Thymus (tissue), 11 donors: Measurements from ENCODE around the gene ADAMTSL3. TPM values are rescaled to one million over a fixed set of nuclear protein-coding genes. Genes with fewer than 3 reads are reported as not detected.

Source experiments
- DNase-seq, 9 donors: peaks; one replicate each; pipeline ENCODE4 v3.0.0-alpha.2; 2013; ENCODE audit warnings: low spot score in 9 of 9, low read depth in 6 of 9, missing footprints in 1 of 9
- H3K27ac ChIP-seq, 2 donors: one replicate each; pipeline ENCODE4 v1.5.1; 2013; ENCODE audit warnings: control low read depth in 1 of 2, low read depth in 1 of 2, low read length in 1 of 2, mild to moderate bottlenecking in 1 of 2, moderate library complexity in 1 of 2
- H3K27me3 ChIP-seq, 2 donors: one replicate each; pipeline ENCODE4 v1.5.1; 2013; ENCODE audit warnings: low read length in 1 of 2; ENCODE audit not compliant: control insufficient read depth in 2 of 2, insufficient read depth in 1 of 2
- H3K36me3 ChIP-seq, 2 donors: one replicate each; pipeline ENCODE4 v1.5.1; 2013; ENCODE audit warnings: low read length in 1 of 2, mild to moderate bottlenecking in 1 of 2, moderate library complexity in 1 of 2; ENCODE audit not compliant: control insufficient read depth in 2 of 2, insufficient read depth in 2 of 2
- H3K4me1 ChIP-seq, 2 donors: one replicate each; pipeline ENCODE4 v1.5.1; 2013; ENCODE audit warnings: low read length in 2 of 2; ENCODE audit not compliant: control insufficient read depth in 2 of 2, insufficient read depth in 2 of 2
- H3K4me3 ChIP-seq, 2 donors: one replicate each; pipeline ENCODE4 v1.5.1; 2013; ENCODE audit warnings: low read length in 2 of 2, control low read depth in 1 of 2, mild to moderate bottlenecking in 1 of 2
- H3K9me3 ChIP-seq, 2 donors: one replicate each; pipeline ENCODE4 v1.5.1; 2013; ENCODE audit warnings: low read length in 1 of 2, mild to moderate bottlenecking in 1 of 2; ENCODE audit not compliant: control insufficient read depth in 2 of 2, insufficient read depth in 1 of 2
- WGBS: extraction: QIAGEN DNeasy Blood & Tissue Kit; methylation state at CpG from one replicate; pipeline ENCODE4 v1.1.7; 2013; 5-methylcytosine and 5-hydroxymethylcytosine counted together
- polyA plus RNA-seq: library from polyadenylated mRNA; stranded (reverse); fragments of 200-250 nt; gene quantifications from one replicate; pipeline ENCODE4 v1.2.3, GENCODE V29; 2013
- total RNA-seq: library from RNA; stranded (reverse); fragments of 120-200 nt; gene quantifications from one replicate; pipeline ENCODE4 v1.2.4, GENCODE V29; 2013
- donor health status: healthy.

Gene ADAMTSL3
- total and polyA plus RNA-seq, 2 donors = 0.39 to 1.3 TPM

- Histone ChIP-seq H3K36me3 (no peaks in the 10 kb centered on the region), H3K27ac (no peak overlapping the region), H3K4me1 (no peaks in the 10 kb centered on the region), H3K4me3 (no peak overlapping the region), H3K9me3 (no peaks in the 10 kb centered on the region), H3K27me3 (peaks cover 31 to 39% of the 10 kb centered on the region in 2 donors)
- DNase-seq = no peak
- WGBS = 23% methylated on average over 18 of the region's 18 CpGs
Observed at GRCh38 chr15:83653288-83653638, 660 bp upstream of the ADAMTSL3 start.

DNA sequence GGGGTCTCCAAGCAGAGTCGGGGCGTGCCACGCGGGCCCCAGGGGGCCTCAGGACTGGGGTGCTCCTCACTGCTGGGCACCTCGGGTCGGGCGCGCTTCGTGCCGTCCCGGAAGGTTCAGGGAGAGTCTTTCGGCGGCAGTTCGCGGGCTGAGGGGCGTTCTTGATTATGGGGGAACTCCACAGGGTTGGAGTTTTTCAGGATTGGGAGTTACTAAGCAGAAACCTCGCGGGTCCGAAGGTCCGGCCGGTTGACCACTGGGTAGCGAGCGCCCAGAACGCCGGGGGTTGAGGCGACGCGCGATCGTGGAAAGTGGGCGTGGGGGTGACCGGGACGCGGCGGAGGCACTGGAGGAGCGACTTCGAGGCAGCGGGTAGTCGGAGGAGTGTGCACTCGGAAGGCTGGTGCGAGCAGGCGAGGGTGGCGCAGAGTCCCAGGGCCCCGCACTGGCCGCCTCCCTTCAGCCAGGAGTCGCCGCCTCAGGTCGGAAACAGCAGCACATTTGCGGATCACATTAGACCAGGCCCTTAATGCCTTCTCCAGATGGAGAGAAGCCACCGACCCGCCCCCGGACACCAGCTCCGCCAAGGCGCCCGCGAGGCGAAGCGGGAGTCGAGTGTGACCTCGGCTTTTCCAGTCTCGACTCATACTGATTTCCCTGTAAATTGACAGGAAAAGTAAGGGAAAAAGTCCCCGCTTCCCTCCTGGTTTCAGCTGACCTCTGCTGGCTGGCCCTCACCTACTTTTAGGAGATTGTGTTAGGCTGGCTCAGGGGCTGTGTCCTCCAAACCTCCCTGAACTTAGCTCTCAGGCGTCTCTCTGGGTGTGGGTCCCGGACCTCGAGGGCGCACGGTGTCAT, 685 bp downstream of the ADAMTSL3 start:
- Histone ChIP-seq H3K4me1 (no peaks in the 10 kb centered on the region), H3K36me3 (no peaks in the 10 kb centered on the region), H3K27ac (no peak overlapping the region), H3K4me3 (no peak overlapping the region), H3K9me3 (no peaks in the 10 kb centered on the region), H3K27me3 (peaks cover 31 to 39% of the 10 kb centered on the region in 2 donors)
- DNase-seq = no peak
- 13% methylated on average over 67 of the region's 67 CpGs for WGBS

DNA sequence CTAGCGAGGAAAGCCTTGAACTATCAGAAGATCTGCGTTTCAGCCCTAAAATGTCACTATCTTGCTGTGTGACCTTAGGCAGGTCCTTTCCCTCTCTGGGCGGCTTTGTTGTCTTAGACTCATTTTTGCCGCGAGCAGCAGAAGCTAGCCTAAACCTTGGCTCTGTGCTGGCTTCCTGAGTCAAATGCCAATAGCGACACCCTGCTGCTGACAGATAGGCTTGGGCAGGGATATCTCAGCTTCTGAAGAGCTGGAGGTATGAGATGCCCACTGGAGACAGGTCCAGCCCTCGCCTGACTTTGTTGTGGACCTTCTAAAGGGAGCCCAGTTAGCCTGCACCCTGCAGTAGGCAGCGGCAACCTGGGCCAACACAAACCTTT, 1.3 kb downstream of the ADAMTSL3 start:
- H3K4me1 ChIP-seq = no peaks in the 10 kb centered on the region
- peaks cover 31 to 39% of the 10 kb centered on the region in 2 donors for H3K27me3 ChIP-seq
- H3K27ac ChIP-seq = no peak overlapping the region
- no peak overlapping the region for H3K4me3 ChIP-seq
- no peaks in the 10 kb centered on the region for H3K9me3 ChIP-seq
- no peaks in the 10 kb centered on the region for H3K36me3 ChIP-seq
- WGBS = 82% methylated on average over 8 of the region's 8 CpGs
- DNase-seq = no peak

DNA sequence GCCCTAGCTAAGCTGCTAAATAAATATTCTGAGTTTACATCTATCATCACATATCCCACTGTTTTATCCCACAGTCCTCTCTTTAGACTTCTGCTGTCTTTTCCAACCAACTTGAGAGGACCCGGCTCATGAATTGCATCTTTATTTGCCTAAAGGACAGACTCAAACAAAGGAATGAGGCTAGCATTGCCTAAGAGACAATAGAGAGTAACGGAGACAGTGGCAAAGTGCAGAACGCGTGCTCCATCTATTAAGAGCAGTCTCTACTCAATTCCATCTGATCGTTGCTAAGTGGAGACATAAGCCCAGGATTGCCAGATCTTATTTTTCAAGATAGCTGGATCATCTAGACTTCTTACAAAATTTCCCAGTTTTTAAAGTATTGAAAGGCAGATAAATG, 2.3 kb downstream of the ADAMTSL3 start:
- no peak overlapping the region for H3K4me3 ChIP-seq
- WGBS = 94% methylated on average over 5 of the region's 5 CpGs
- no peak for DNase-seq
- no peaks in the 10 kb centered on the region for H3K4me1 ChIP-seq
- no peaks in the 10 kb centered on the region for H3K9me3 ChIP-seq
- peaks cover 31 to 39% of the 10 kb centered on the region in 2 donors for H3K27me3 ChIP-seq
- no peak overlapping the region for H3K27ac ChIP-seq
- H3K36me3 ChIP-seq = no peaks in the 10 kb centered on the region

DNA sequence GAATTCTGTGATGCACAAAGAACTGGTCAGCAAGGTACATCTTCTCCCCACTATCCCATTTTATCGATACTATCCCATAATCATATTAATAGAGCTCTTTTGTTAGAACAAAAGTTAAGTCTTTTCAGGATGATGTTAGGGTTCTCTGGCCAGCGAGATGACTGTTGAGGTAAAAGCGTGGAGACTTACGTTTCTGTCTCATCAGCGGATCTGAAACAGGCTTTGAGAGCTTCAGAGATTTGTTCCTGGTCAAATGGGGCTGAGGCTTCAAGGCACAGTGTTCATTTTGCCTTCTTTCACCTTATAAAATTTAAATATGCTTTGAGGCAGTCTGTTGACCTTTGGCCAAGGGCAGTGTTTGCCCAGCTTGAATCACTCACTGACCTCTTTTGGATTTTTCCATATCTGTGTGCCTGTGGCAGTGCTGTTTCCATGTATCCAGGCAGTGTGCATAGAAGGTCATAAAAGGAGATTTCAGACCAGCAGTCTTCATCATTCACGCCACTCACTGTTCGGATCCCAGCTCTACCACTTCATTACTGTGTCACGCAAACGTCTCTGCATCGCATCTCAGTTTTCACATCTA, 3.1 kb downstream of the ADAMTSL3 start:
- no peak overlapping the region for H3K27ac ChIP-seq
- H3K4me1 ChIP-seq = no peaks in the 10 kb centered on the region
- no peaks in the 10 kb centered on the region for H3K36me3 ChIP-seq
- DNase-seq = no peak
- 94% methylated on average over 10 of the region's 10 CpGs for WGBS
- H3K4me3 ChIP-seq = no peak overlapping the region
- H3K27me3 ChIP-seq = peaks cover 29 to 39% of the 10 kb centered on the region in 2 donors
- no peaks in the 10 kb centered on the region for H3K9me3 ChIP-seq

DNA sequence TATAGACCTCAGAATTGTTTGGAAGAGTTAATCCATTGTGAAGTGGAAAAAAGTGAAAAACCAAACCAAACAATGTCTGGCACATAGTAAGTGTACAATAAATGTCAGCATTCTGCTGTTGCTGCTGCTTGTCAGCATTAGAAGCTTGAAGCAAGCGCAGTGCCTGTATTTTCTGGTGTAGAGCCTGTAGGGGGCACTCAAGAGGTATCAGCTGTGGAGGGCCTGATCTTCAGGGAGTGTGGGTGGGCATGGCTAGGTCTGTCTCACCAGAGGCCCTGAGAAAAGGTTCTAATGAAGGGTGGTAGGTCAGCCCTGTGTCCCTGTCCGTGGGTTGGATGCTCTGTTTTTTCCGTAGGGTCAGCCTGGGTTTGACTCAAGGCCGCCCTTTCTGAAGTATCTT, 3.6 kb downstream of the ADAMTSL3 start:
- H3K36me3 ChIP-seq = no peaks in the 10 kb centered on the region
- no peak overlapping the region for H3K4me3 ChIP-seq
- H3K4me1 ChIP-seq = no peaks in the 10 kb centered on the region
- H3K27ac ChIP-seq = no peak overlapping the region
- DNase-seq = no peak
- no peaks in the 10 kb centered on the region for H3K9me3 ChIP-seq
- WGBS = 91% methylated on average over 4 of the region's 4 CpGs
- peaks cover 26 to 38% of the 10 kb centered on the region in 2 donors for H3K27me3 ChIP-seq

DNA sequence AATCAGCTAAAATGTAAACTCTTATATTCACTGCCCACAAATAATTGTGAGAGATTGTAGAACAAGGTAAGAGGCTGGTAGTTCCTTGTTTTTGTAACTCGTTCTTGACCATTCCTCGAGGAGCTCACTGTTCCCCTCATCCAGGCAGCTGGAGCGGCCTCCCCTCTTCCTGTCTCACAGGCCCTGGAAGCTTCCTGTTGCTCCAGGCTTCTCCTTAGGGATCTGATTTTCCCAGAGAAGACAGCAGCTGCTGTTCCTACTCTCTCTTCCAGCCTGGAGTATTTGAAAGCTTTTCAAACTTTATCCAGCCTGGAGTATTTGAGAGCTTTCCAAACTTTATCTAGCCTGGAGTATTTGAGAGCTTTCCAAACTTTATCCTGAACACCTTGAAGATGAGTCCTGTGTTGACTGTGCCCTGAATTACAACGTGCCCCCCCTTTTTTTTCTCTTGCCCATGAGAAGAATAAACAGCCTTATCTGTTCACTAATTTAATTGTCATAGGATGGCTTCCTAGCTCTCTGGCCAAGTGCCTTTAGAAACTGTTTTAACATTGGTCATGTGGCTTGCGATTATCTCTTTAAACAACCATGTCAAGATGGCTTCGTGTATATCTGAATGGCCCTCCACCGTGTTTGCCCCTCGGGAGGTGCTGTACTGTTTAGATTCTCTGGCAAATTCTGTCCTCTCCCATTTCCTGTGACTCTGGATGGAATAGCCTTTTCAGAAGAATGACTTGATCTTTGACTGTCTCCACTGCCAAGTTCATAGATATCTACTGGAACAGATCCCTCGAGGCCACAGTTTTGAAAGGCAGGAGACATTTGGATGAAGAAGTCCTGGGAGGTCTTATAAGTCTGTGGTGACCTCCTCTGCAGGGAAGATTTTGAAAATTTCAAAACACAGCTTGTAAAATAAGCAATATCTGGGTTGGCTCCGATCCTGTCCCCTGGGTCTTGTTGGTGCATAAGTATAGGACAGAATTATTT, 4.8 kb downstream of the ADAMTSL3 start:
- Histone ChIP-seq H3K4me1 (no peaks in the 10 kb centered on the region), H3K36me3 (no peaks in the 10 kb centered on the region), H3K9me3 (no peaks in the 10 kb centered on the region), H3K27ac (no peak overlapping the region), H3K4me3 (no peak overlapping the region), H3K27me3 (peaks cover 17 to 26% of the 10 kb centered on the region in 2 donors)
- no peak for DNase-seq
- 75% methylated on average over 10 of the region's 10 CpGs for WGBS

DNA sequence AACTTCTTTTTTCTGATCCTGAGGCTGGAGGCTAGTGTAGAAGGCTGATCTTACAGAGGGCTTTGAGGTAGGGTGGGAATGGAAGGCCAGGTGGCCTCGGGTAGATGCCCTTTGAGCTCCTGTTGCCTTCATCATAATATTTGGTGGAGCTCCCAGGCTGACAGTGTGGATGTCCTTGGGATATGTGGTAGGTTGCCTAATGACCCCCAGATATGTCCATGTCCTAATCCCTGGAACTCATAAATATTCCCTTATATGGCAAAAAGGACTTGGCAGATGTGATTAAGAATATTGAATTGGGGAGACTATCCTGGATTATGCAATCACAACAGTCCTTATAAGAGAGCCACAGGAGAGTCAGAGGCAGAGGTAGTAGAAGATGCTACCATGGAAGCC, 5.5 kb downstream of the ADAMTSL3 start:
- 76% methylated on average over 1 of the region's 1 CpG for WGBS
- H3K36me3 ChIP-seq = no peaks in the 10 kb centered on the region
- H3K27ac ChIP-seq = no peak overlapping the region
- no peaks in the 10 kb centered on the region for H3K9me3 ChIP-seq
- peaks cover 12 to 19% of the 10 kb centered on the region in 2 donors for H3K27me3 ChIP-seq
- H3K4me1 ChIP-seq = no peaks in the 10 kb centered on the region
- H3K4me3 ChIP-seq = no peak overlapping the region
- DNase-seq = no peak

DNA sequence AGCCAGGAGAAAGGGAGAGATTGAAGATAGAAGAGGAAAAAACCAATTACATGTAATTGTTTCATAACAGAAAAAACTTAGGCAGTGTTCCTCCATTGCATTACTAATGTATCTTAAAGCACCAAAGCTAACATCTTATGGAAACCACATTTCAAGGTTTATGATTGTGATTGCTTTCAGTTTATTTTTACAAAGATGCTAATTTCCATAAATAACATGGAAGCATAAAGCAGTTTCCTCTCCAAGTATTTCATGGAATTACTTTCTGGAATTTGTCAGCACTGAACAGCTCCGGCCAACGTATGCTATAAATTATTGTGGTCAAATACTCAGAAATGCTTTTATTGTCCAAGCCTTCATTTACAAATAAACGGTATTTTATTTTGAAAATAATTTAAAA, 11.6 kb downstream of the ADAMTSL3 start:
- no peak for DNase-seq
- Histone ChIP-seq H3K27me3 (no peaks in the 10 kb centered on the region), H3K4me1 (no peaks in the 10 kb centered on the region), H3K4me3 (no peak overlapping the region), H3K9me3 (no peaks in the 10 kb centered on the region), H3K36me3 (no peaks in the 10 kb centered on the region), H3K27ac (no peak overlapping the region)
- WGBS = 93% methylated on average over 3 of the region's 3 CpGs
